Measurements from ENCODE around the gene ACAP3. TPM values are rescaled to one million over a fixed set of nuclear protein-coding genes. Genes with fewer than 3 reads are reported as not detected.
A peak's percentile ranks its signal among the peaks of the same experiment; 100 is the strongest.

Gene ACAP3
- total and polyA plus RNA-seq, 10 of the 15 experiments (the other 5 are each of a cell fraction or from before 2014, with no cell fraction given) = 0.05 to 34.2 (median 7.1) TPM

DNA sequence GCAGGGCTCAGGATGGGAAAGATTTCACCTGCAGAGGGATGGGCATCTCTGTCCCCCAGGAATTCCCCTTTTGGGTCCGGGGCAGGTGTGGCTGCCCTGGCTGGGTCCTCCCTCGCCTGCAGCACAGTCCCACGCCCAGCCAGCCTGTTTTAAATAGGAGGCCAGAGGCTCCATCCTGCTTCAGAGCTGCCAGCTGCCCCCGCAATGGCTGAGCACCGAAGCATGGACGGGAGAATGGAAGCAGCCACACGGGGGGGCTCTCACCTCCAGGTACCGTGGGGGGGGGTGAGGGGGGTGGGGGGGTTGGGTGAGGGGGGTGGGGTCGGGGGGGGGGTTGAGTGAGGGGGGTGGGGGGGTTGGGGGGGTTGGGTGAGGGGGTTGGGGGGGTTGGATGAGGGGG lies 23.9 kb downstream of the ACAP3 start (continued):
- TF ChIP-seq MYC (IDR thresholded peaks at IDR 0.05; ENCODE audit: insufficient read depth, insufficient read length, insufficient replicate concordance, low read length, severe bottlenecking) = no peak
- TF ChIP-seq RB1 (IDR thresholded peaks at IDR 0.05; ENCODE audit: borderline replicate concordance) = no peak
- no peak for TF ChIP-seq ATF7 (IDR thresholded peaks at IDR 0.05; ENCODE audit: low read depth)
- TF ChIP-seq IKZF1 (conservative IDR thresholded peaks at IDR 0.05) = 0 out of 2 replicates have a peak, but pooled peaks have one; percentile 18
- peak; percentile 65; the same call in 1 of the 2 replicates for TF ChIP-seq PAX5 (IDR thresholded peaks at IDR 0.05; ENCODE audit: borderline replicate concordance, low read depth, low read length)

DNA sequence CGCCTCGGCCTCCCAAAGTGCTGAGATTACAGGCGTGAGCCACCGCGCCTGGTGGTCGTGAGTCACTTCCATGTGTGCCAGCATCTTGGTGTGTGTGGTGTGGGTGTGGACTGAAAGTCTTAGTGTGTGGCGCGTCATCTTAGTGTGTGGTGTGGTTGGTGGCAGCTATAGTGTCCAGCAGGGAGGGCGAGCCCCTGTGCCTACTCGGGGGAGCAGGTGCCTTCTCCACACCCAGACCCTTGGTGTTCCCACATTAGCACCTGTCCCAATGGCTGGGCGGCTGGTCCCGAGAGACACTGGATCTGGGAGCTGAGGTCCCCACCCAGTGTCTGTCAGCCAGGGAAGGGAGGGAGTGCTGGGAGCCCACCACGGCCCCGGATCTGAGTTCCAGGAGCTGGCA lies 24.7 kb downstream of the ACAP3 start:
- Histone ChIP-seq H3K4me1 (ENCODE audit: control insufficient read depth, insufficient read depth, low read length) (no peaks in the 10 kb centered on the region), H3K79me2 (ENCODE audit: control insufficient read depth, insufficient read depth, low read length) (no peaks in the 10 kb centered on the region), H3K36me3 (ENCODE audit: control insufficient read depth in 2 of 2, insufficient read depth in 2 of 2, low read length in 1 of 2) (no peaks in the 10 kb centered on the region), H4K20me1 (ENCODE audit: control insufficient read depth, insufficient read depth) (no peaks in the 10 kb centered on the region), H3K27ac (ENCODE audit: control insufficient read depth, insufficient read depth) (no peak overlapping the region), H3K4me3 (no peak overlapping the region), H3K27me3 (replicated peaks in 1 of 2; ENCODE audit: control insufficient read depth in 2 of 2, insufficient read depth in 2 of 2, low read length in 1 of 2) (no peaks in the 10 kb centered on the region), H3K9ac (ENCODE audit: control insufficient read depth, insufficient read depth, low read length) (no peak overlapping the region), H3K9me3 (replicated peaks; ENCODE audit: control insufficient read depth, insufficient read depth, low read length) (no peaks in the 10 kb centered on the region), H3K4me2 (ENCODE audit: control insufficient read depth, insufficient read depth) (no peak overlapping the region), H2AFZ (ENCODE audit: control insufficient read depth, low read depth, low read length) (no peak overlapping the region)
- no peak for FAIRE-seq
- in situ Hi-C loops (cut with MboI) (no loop called here), intact Hi-C loops (cut with micrococcal nuclease; ENCODE audit: unreplicated experiment) (no loop called here)
- DNase-seq (ENCODE audit: low read depth, low spot score) = no peak
- TF ChIP-seq NFIC (IDR thresholded peaks at IDR 0.05; ENCODE audit: low read depth, low read length) (no peak), PAX5 (IDR thresholded peaks at IDR 0.05; ENCODE audit: borderline replicate concordance, low read depth, low read length) (no peak), BMI1 (IDR thresholded peaks at IDR 0.05; ENCODE audit: borderline replicate concordance) (no peak), GATAD2B (conservative IDR thresholded peaks at IDR 0.05; ENCODE audit: low read depth) (no peak), CREB1 (IDR thresholded peaks at IDR 0.05; ENCODE audit: low read depth) (no peak), NRF1 (conservative IDR thresholded peaks at IDR 0.05; ENCODE audit: low read depth, low read length) (no peak)
- TF ChIP-seq, protein P1, sequence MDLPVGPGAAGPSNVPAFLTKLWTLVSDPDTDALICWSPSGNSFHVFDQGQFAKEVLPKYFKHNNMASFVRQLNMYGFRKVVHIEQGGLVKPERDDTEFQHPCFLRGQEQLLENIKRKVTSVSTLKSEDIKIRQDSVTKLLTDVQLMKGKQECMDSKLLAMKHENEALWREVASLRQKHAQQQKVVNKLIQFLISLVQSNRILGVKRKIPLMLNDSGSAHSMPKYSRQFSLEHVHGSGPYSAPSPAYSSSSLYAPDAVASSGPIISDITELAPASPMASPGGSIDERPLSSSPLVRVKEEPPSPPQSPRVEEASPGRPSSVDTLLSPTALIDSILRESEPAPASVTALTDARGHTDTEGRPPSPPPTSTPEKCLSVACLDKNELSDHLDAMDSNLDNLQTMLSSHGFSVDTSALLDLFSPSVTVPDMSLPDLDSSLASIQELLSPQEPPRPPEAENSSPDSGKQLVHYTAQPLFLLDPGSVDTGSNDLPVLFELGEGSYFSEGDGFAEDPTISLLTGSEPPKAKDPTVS (IDR thresholded peaks at IDR 0.05; ENCODE audit: low read depth, low read length) = no peak
- TF ChIP-seq, protein P2, sequence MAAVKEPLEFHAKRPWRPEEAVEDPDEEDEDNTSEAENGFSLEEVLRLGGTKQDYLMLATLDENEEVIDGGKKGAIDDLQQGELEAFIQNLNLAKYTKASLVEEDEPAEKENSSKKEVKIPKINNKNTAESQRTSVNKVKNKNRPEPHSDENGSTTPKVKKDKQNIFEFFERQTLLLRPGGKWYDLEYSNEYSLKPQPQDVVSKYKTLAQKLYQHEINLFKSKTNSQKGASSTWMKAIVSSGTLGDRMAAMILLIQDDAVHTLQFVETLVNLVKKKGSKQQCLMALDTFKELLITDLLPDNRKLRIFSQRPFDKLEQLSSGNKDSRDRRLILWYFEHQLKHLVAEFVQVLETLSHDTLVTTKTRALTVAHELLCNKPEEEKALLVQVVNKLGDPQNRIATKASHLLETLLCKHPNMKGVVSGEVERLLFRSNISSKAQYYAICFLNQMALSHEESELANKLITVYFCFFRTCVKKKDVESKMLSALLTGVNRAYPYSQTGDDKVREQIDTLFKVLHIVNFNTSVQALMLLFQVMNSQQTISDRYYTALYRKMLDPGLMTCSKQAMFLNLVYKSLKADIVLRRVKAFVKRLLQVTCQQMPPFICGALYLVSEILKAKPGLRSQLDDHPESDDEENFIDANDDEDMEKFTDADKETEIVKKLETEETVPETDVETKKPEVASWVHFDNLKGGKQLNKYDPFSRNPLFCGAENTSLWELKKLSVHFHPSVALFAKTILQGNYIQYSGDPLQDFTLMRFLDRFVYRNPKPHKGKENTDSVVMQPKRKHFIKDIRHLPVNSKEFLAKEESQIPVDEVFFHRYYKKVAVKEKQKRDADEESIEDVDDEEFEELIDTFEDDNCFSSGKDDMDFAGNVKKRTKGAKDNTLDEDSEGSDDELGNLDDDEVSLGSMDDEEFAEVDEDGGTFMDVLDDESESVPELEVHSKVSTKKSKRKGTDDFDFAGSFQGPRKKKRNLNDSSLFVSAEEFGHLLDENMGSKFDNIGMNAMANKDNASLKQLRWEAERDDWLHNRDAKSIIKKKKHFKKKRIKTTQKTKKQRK (IDR thresholded peaks at IDR 0.05; ENCODE audit: low read depth, low read length) = no peak
- ChIA-PET CTCF (no interaction called here), POLR2A (no interaction called here), SMC1A (ENCODE audit: uncharacterized antibody, unreplicated experiment) (interaction anchor here (1.3 kb wide), 1 partner anchor 9 kb away, joined by 3 read pairs; no protein-coding TSS in a partner anchor), RAD21 (ENCODE audit: unreplicated experiment) (no interaction called here)
- no TSS peak for BruUV-seq (replicated peaks)
- 63% methylated on average over 14 of the region's 14 CpGs for whole genome bisulfite sequencing (ENCODE audit: insufficient coverage, insufficient replicate concordance, low lambda C conversion rate, missing lambda C conversion rate)
- no peak for ATAC-seq
